Heart right ventricle (tissue), 16 donors: ENCODE data around the gene UBLCP1. TPM values are rescaled to one million over a fixed set of nuclear protein-coding genes. Genes with fewer than 3 reads are reported as not detected.

Source experiments
- ATAC-seq, 8 donors: fragments of 200-7000 bp; cut with Tn5 transposase; one replicate each; pipeline ENCODE4 v1.9.1; 2020; ENCODE audit warnings: mild to moderate bottlenecking in 8 of 8, moderate library complexity in 8 of 8, moderate number of reproducible peaks in 1 of 8
- DNase-seq, 2 donors: peaks; one replicate each; pipeline ENCODE4 v3.0.0-alpha.2; 2020
- H3K27ac ChIP-seq, 10 donors: fragments of 200-600 bp; sonication (generic) in 2 of 10; one replicate each; pipeline versions ENCODE4 v1.5.0 to v1.8.0; 2020 to 2022; ENCODE audit warnings: mild to moderate bottlenecking in 3 of 10
- H3K27me3 ChIP-seq, 7 donors: fragments of 200-600 bp; one replicate each; pipeline ENCODE4 v1.8.0; 2021 to 2022; ENCODE audit warnings: mild to moderate bottlenecking in 2 of 7
- H3K36me3 ChIP-seq, 9 donors: fragments of 200-600 bp; sonication (generic) in 1 of 9; one replicate each; pipeline versions ENCODE4 v1.5.0 to v1.8.0; 2020 to 2022; ENCODE audit warnings: mild to moderate bottlenecking in 2 of 9
- H3K4me1 ChIP-seq, 9 donors: fragments of 200-600 bp; sonication (generic) in 1 of 9; one replicate each; pipeline versions ENCODE4 v1.5.0 to v1.8.0; 2020 to 2022; ENCODE audit warnings: mild to moderate bottlenecking in 4 of 9
- H3K4me3 ChIP-seq, 10 donors: fragments of 200-600 bp; sonication (generic) in 2 of 10; one replicate each; pipeline versions ENCODE4 v1.5.0 to v1.8.0; 2020 to 2022; ENCODE audit warnings: mild to moderate bottlenecking in 7 of 10, moderate library complexity in 2 of 10
- H3K9me3 ChIP-seq, 11 donors: fragments of 200-600 bp in 10 of 11; sonication (generic) in 2 of 11; one replicate each; pipeline versions ENCODE4 v1.5.0 to v1.8.0; 2013 to 2022; ENCODE audit warnings: mild to moderate bottlenecking in 2 of 11, control low read depth in 1 of 11, moderate library complexity in 1 of 11
- CTCF ChIP-seq, 9 donors: fragments of 200-600 bp; sonication (generic) in 2 of 9; IDR thresholded peaks; one replicate each; pipeline versions ENCODE4 v1.5.0 to v1.8.0; 2021 to 2022; ENCODE audit warnings: antibody characterized with exemption in 9 of 9, mild to moderate bottlenecking in 5 of 9, moderate library complexity in 1 of 9
- WGBS, 2 donors: extraction: QIAGEN DNeasy Blood & Tissue Kit; methylation state at CpG; one replicate each; pipeline ENCODE4 v1.1.7; 2013; ENCODE audit warnings: inconsistent platforms in 1 of 2; 5-methylcytosine and 5-hydroxymethylcytosine counted together
- intact Hi-C, 10 donors: fragments of 100-400 bp; cut with DNase I; formaldehyde crosslinking; loops; one replicate each; pipeline versions ENCODE4 v1.11.1 to v1.14.2; 2022
- polyA plus RNA-seq, 2 donors: library from polyadenylated mRNA; stranded (reverse); fragments of 200-250 nt; gene quantifications; one replicate each; pipeline ENCODE4 v1.2.3, GENCODE V29; 2013
- total RNA-seq, 10 donors: library from RNA; stranded (reverse); fragmentation: NEBNext Ultra II Directional in 3 of 10; extraction: Animal tissue kit (Norgen Biotek cat#: 25700) in 3 of 10; gene quantifications; one replicate each; pipeline versions ENCODE4 v1.2.1 to v1.2.4, GENCODE V29; 2021 to 2023
- donor health status: Arrhythmogenic right ventricular cardiomyopathy.
- donor health status: ischemic (EF 13 %, LVEDD 7.1; RV severe dilation, severe dysfunction).
- donor health status: healthy with polysubstance abuse.
- donor health status: DM: no; HTN: yes; CAD: no.
- donor health status: DM: no; HTN: no; CAD: no.
- donor health status: ischemic (EF 25% LVEDD 6.9; RV normal size, moderate dysfunction).
- donor health status: ischemic (EF 25% LVEDD 5.7; RV mildly dilated, moderate dysfunction).
- donor health status: healthy.
- donor health status: DM: yes; HTN: yes; CAD: no.
- donor health status: Ischemic cardiomyopathy.
- donor health status: ischemic (EF 35%, LVEDD 5.7; RV mildly dilated, moderate dysfunction).
- donor health status: nonischemic (EF 11% LVEDD 7.7; RV severe dilation, severe dysfunction).
- donor health status: DM: yes; HTN: yes; CAD: no.
- donor health status: PGD.
- donor health status: ischemic (EF 29% LVEDD 5.4; RV normal size, mild dysfunction).
- donor health status: nonischemic (EF 23%, LVEDD 6.1; RV moderate dilation, normal function).

UBLCP1 gene
- total and polyA plus RNA-seq, 12 donors: 11.6 to 20.9 (median 13.9) TPM

- H3K4me1 ChIP-seq: peaks cover 0 to 8% (median 0%) of the 10 kb centered on the region in 9 donors
- no peaks in the 10 kb centered on the region for H3K9me3 ChIP-seq
- intact Hi-C loops: loop anchor here in 3 of 10 donors (10.0 kb wide), 2 partner anchors 156 to 674 kb away; no protein-coding TSS in a partner anchor
- no peaks in the 10 kb centered on the region for H3K36me3 ChIP-seq
- H3K27ac ChIP-seq: no peak overlapping the region
- 68 to 71% methylated on average over 7 of the region's 7 CpGs for WGBS, 2 donors
- no peak for TF ChIP-seq CTCF (IDR thresholded peaks at IDR 0.05)
- ATAC-seq (no peak), DNase-seq (no peak)
- no peak overlapping the region for H3K4me3 ChIP-seq
- H3K27me3 ChIP-seq: peaks cover 0 to 63% (median 33%) of the 10 kb centered on the region in 7 donors
Measured at GRCh38 chr5:159311063-159311462, 48.0 kb downstream of the UBLCP1 start.

GRCh38 chr5:159313197-159313596, 50.1 kb downstream of the UBLCP1 start:
- intact Hi-C loops: loop anchor here in 3 of 10 donors (10.0 kb wide), 2 partner anchors 158 to 672 kb away; no protein-coding TSS in a partner anchor
- H3K27me3 ChIP-seq: peaks cover 0 to 50% (median 33%) of the 10 kb centered on the region in 7 donors
- H3K36me3 ChIP-seq: no peaks in the 10 kb centered on the region
- no peaks in the 10 kb centered on the region for H3K9me3 ChIP-seq
- ATAC-seq (no peak), DNase-seq (no peak)
- WGBS, 2 donors: 86 to 96% methylated on average over 2 of the region's 2 CpGs
- peaks cover 0 to 8% (median 0%) of the 10 kb centered on the region in 9 donors for H3K4me1 ChIP-seq
- no peak overlapping the region for H3K4me3 ChIP-seq
- no peak overlapping the region for H3K27ac ChIP-seq
- no peak for TF ChIP-seq CTCF (IDR thresholded peaks at IDR 0.05)

GRCh38 chr5:159316519-159317383, 53.7 kb downstream of the UBLCP1 start:
- no peaks in the 10 kb centered on the region for H3K9me3 ChIP-seq
- DNase-seq (peak in 1 of 2 donors; percentile 19), ATAC-seq (peak in 1 of 8 donors; percentile 69)
- H3K27me3 ChIP-seq: peaks cover 0 to 22% (median 13%) of the 10 kb centered on the region in 7 donors
- 78 to 80% methylated on average over 9 of the region's 9 CpGs for WGBS, 2 donors
- TF ChIP-seq CTCF (IDR thresholded peaks at IDR 0.05): peak; percentile 15 to 63 (median 55)
- H3K4me1 ChIP-seq: no peaks in the 10 kb centered on the region
- H3K27ac ChIP-seq: no peak overlapping the region
- H3K36me3 ChIP-seq: no peaks in the 10 kb centered on the region
- H3K4me3 ChIP-seq: no peak overlapping the region
- intact Hi-C loops: loop anchor here in 7 of 10 donors (2.0 to 10.0 kb wide), 4 partner anchors 159 to 668 kb away; no protein-coding TSS in a partner anchor

- Histone ChIP-seq H3K36me3 (no peaks in the 10 kb centered on the region), H3K9me3 (no peaks in the 10 kb centered on the region), H3K27ac (no peak overlapping the region), H3K4me3 (no peak overlapping the region), H3K27me3 (peaks cover 0 to 12% (median 2%) of the 10 kb centered on the region in 7 donors), H3K4me1 (no peaks in the 10 kb centered on the region)
- DNase-seq (no peak), ATAC-seq (no peak)
- WGBS, 2 donors: 53 to 56% methylated on average over 2 of the region's 2 CpGs
- no peak for TF ChIP-seq CTCF (IDR thresholded peaks at IDR 0.05)
- intact Hi-C loops: loop anchor here in 7 of 10 donors (2.0 to 10.0 kb wide), 4 partner anchors 161 to 667 kb away; no protein-coding TSS in a partner anchor
Measured at GRCh38 chr5:159317849-159318248, 54.8 kb downstream of the UBLCP1 start.
